ENCODE measurements around the gene RGS21.

GRCh38 chr1:192284927-192285326 is 31.9 kb upstream of the RGS21 start:
- TF ChIP-seq NR2F1 (CRISPR knock-in tag; IDR thresholded peaks at IDR 0.05) = no peak
- TF ChIP-seq PPARG (CRISPR knock-in tag; conservative IDR thresholded peaks at IDR 0.05) = no peak
- no peak for TF ChIP-seq EED (CRISPR knock-in tag; IDR thresholded peaks at IDR 0.05)
- no peak for TF ChIP-seq JUND (CRISPR knock-in tag; IDR thresholded peaks at IDR 0.05)
- no peak for TF ChIP-seq SMC3 (IDR thresholded peaks at IDR 0.05; ENCODE audit: low read length)
- TF ChIP-seq ZC3H4 (CRISPR knock-in tag; IDR thresholded peaks at IDR 0.05; ENCODE audit: borderline replicate concordance) = no peak

Data from HepG2 (cell line).